Neuronal stem cell (in vitro differentiated cells): Measurements from ENCODE around the gene PDE8A.
A peak's percentile ranks its signal among the peaks of the same experiment; 100 is the strongest.

ENCODE experiments used
- DNase-seq: peaks from one replicate; pipeline ENCODE4 v3.0.0-alpha.2; 2013; ENCODE audit warnings: low spot score
- H2AFZ ChIP-seq: one replicate; pipeline ENCODE4 v1.6.1; 2013; ENCODE audit warnings: mild to moderate bottlenecking, low read length, inconsistent platforms
- H2AK5ac ChIP-seq: 2 replicates; pipeline ENCODE4 v1.6.1; 2013; ENCODE audit warnings: low read depth, mild to moderate bottlenecking, inconsistent platforms, low read length, moderate library complexity, mixed read lengths
- H2BK120ac ChIP-seq: 2 replicates; pipeline ENCODE4 v1.6.1; 2013; ENCODE audit warnings: low read depth, mild to moderate bottlenecking, inconsistent platforms, low read length, moderate library complexity, mixed read lengths
- H2BK12ac ChIP-seq: one replicate; pipeline ENCODE4 v1.6.1; 2013; ENCODE audit warnings: low read length, inconsistent platforms
- H2BK15ac ChIP-seq: 2 replicates; pipeline ENCODE4 v1.6.1; 2013; ENCODE audit warnings: mild to moderate bottlenecking, low read length, inconsistent platforms, mixed read lengths
- H2BK5ac ChIP-seq: one replicate; pipeline ENCODE4 v1.6.1; 2013; ENCODE audit warnings: inconsistent platforms, mild to moderate bottlenecking, low read length, moderate library complexity
- H3K14ac ChIP-seq: one replicate; pipeline ENCODE4 v1.6.1; 2013; ENCODE audit warnings: low read length, inconsistent platforms
- H3K18ac ChIP-seq: 2 replicates; pipeline ENCODE4 v1.6.1; 2013; ENCODE audit warnings: low read length, inconsistent platforms
- H3K23ac ChIP-seq: 2 replicates; pipeline ENCODE4 v1.6.1; 2013; ENCODE audit warnings: low read depth, mild to moderate bottlenecking, mixed read lengths, low read length, inconsistent platforms; ENCODE audit not compliant: poor library complexity
- H3K27ac ChIP-seq: replicated peaks from 3 replicates; pipeline ENCODE4 v1.5.1; 2013; ENCODE audit warnings: low read length, inconsistent platforms
- H3K27me3 ChIP-seq, 3 experiments: 2 replicates each; pipeline ENCODE4 v1.6.1; 2013; ENCODE audit warnings: low read length in 3 of 3, mild to moderate bottlenecking in 2 of 3, inconsistent platforms in 1 of 3, low read depth in 1 of 3, mixed read lengths in 1 of 3, moderate library complexity in 1 of 3; ENCODE audit not compliant: control insufficient read depth in 3 of 3, insufficient read depth in 3 of 3
- H3K36me3 ChIP-seq, 2 donors: replicated peaks in 1 of 2; 2 replicates each; pipeline ENCODE4 v1.6.1; 2013; ENCODE audit warnings: low read length in 2 of 2; ENCODE audit not compliant: control insufficient read depth in 2 of 2, insufficient read depth in 2 of 2
- H3K4ac ChIP-seq: 2 replicates; pipeline ENCODE4 v1.6.1; 2013; ENCODE audit warnings: inconsistent platforms, mild to moderate bottlenecking, low read length, moderate library complexity
- H3K4me1 ChIP-seq, 2 donors: 1 replicate in 1 of 2; 2 replicates in 1 of 2; pipeline ENCODE4 v1.6.1; 2013; ENCODE audit warnings: low read length in 2 of 2, low read depth in 1 of 2; ENCODE audit not compliant: control insufficient read depth in 2 of 2, insufficient read depth in 1 of 2
- H3K4me2 ChIP-seq: one replicate; pipeline ENCODE4 v1.6.1; 2013; ENCODE audit warnings: mild to moderate bottlenecking, low read length, inconsistent platforms; ENCODE audit not compliant: insufficient read depth, poor library complexity, severe bottlenecking
- H3K4me3 ChIP-seq, 2 donors: 2 replicates each; pipeline ENCODE4 v1.5.1; 2013; ENCODE audit warnings: low read length in 2 of 2, mild to moderate bottlenecking in 2 of 2, inconsistent platforms in 1 of 2, moderate library complexity in 1 of 2
- H3K79me1 ChIP-seq: one replicate; pipeline ENCODE4 v1.6.1; 2013; ENCODE audit warnings: low read depth, mild to moderate bottlenecking, inconsistent platforms, low read length, moderate library complexity
- H3K9ac ChIP-seq: one replicate; pipeline ENCODE4 v1.6.1; 2013; ENCODE audit warnings: mild to moderate bottlenecking, low read depth, low read length, inconsistent platforms; ENCODE audit not compliant: poor library complexity
- H3K9me3 ChIP-seq, 2 donors: replicated peaks in 1 of 2; 2 replicates each; pipeline versions ENCODE3 to v1.6.1; 2013; ENCODE audit warnings: low read length in 2 of 2, mild to moderate bottlenecking in 2 of 2, inconsistent platforms in 1 of 2, low read depth in 1 of 2, mixed read lengths in 1 of 2, moderate library complexity in 1 of 2; ENCODE audit not compliant: control insufficient read depth in 2 of 2, insufficient read depth in 1 of 2
- H4K8ac ChIP-seq: one replicate; pipeline ENCODE4 v1.6.1; 2013; ENCODE audit warnings: low read depth, mild to moderate bottlenecking, inconsistent platforms, low read length, moderate library complexity
- H4K91ac ChIP-seq: one replicate; pipeline ENCODE4 v1.6.1; 2013; ENCODE audit warnings: low read length, low read depth, mild to moderate bottlenecking, inconsistent platforms; ENCODE audit not compliant: poor library complexity
- WGBS, 2 donors: extraction: QIAGEN DNeasy Blood & Tissue Kit; methylation state at CpG; one replicate each; pipeline ENCODE4 v1.1.7; 2013; ENCODE audit warnings: missing lambda C conversion rate in 2 of 2, mixed read lengths in 1 of 2; ENCODE audit not compliant: insufficient read length in 2 of 2, insufficient replicate concordance in 1 of 2; ENCODE audit errors: extremely low coverage in 2 of 2; 5-methylcytosine and 5-hydroxymethylcytosine counted together

PDE8A gene

GRCh38 chr15:84946772-84947489 lies 34.7 kb upstream of the PDE8A start:
- Histone ChIP-seq H2AK5ac (peak overlapping the region; percentile 24), H2BK5ac (no peak overlapping the region), H3K27me3 (peaks cover 0 to 11% (median 0%) of the 10 kb centered on the region in 3 experiments), H2AFZ (no peak overlapping the region), H2BK120ac (peak overlapping the region; percentile 51), H3K4me3 (no peak overlapping the region), H3K4me2 (no peak overlapping the region), H4K91ac (no peak overlapping the region), H3K4me1 (peaks cover 0 to 4% of the 10 kb centered on the region in 2 donors), H3K4ac (no peak overlapping the region), H3K23ac (peak overlapping the region; percentile 66), H3K18ac (peak overlapping the region; percentile 66), H3K36me3 (no peaks in the 10 kb centered on the region), H2BK12ac (peak overlapping the region; percentile 88), H3K79me1 (no peaks in the 10 kb centered on the region), H4K8ac (peak overlapping the region; percentile 49), H3K27ac (no peak overlapping the region), H2BK15ac (peak overlapping the region; percentile 69), H3K9ac (no peak overlapping the region), H3K14ac (peak overlapping the region; percentile 94), H3K9me3 (peaks cover 0 to 2% of the 10 kb centered on the region in 2 donors)
- DNase-seq, result no peak
- WGBS, 2 donors, result no CpG with 5 or more reads among the region's 5 CpGs

GRCh38 chr15:84947947-84948830 lies 33.5 kb upstream of the PDE8A start:
- Histone ChIP-seq H2BK15ac (no peak overlapping the region), H3K4me1 (peaks cover 0 to 4% of the 10 kb centered on the region in 2 donors), H2BK5ac (no peak overlapping the region), H3K27me3 (peaks cover 0 to 13% (median 0%) of the 10 kb centered on the region in 3 experiments), H2BK120ac (no peak overlapping the region), H3K36me3 (no peaks in the 10 kb centered on the region), H3K9me3 (peaks cover 0 to 2% of the 10 kb centered on the region in 2 donors), H3K27ac (no peak overlapping the region), H3K14ac (no peak overlapping the region), H3K79me1 (no peaks in the 10 kb centered on the region), H3K4me2 (no peak overlapping the region), H2AK5ac (no peak overlapping the region), H3K9ac (no peak overlapping the region), H3K4ac (no peak overlapping the region), H3K23ac (no peak overlapping the region), H2AFZ (no peak overlapping the region), H3K18ac (no peak overlapping the region), H4K91ac (no peak overlapping the region), H3K4me3 (no peak overlapping the region), H4K8ac (no peak overlapping the region), H2BK12ac (no peak overlapping the region)
- no CpG with 5 or more reads among the region's 4 CpGs for WGBS, 2 donors
- no peak for DNase-seq

GRCh38 chr15:84949043-84949442 lies 32.6 kb upstream of the PDE8A start:
- Histone ChIP-seq H2BK15ac (no peak overlapping the region), H3K4me2 (no peak overlapping the region), H4K8ac (no peak overlapping the region), H3K14ac (no peak overlapping the region), H3K27me3 (peaks cover 0 to 15% (median 0%) of the 10 kb centered on the region in 3 experiments), H3K4ac (no peak overlapping the region), H2AFZ (no peak overlapping the region), H3K18ac (no peak overlapping the region), H3K9ac (no peak overlapping the region), H3K9me3 (peaks cover 0 to 2% of the 10 kb centered on the region in 2 donors), H3K4me1 (peaks cover 0 to 4% of the 10 kb centered on the region in 2 donors), H2BK12ac (no peak overlapping the region), H3K27ac (no peak overlapping the region), H3K36me3 (no peaks in the 10 kb centered on the region), H3K23ac (no peak overlapping the region), H2AK5ac (no peak overlapping the region), H3K79me1 (no peaks in the 10 kb centered on the region), H2BK120ac (no peak overlapping the region), H3K4me3 (no peak overlapping the region), H4K91ac (no peak overlapping the region), H2BK5ac (no peak overlapping the region)
- no CpG with 5 or more reads among the region's 2 CpGs for WGBS, 2 donors
- no peak for DNase-seq
